ENCODE measurements around the gene TTLL5. TPM values are rescaled to one million over a fixed set of nuclear protein-coding genes. Genes with fewer than 3 reads are reported as not detected.

TTLL5 gene
- total RNA-seq, 1 experiment from 2014 or later = 35.7 TPM

GRCh38 chr14:75939200-75939599 lies 278.2 kb downstream of the TTLL5 start:
- H3K9me3 Mint-ChIP-seq = no peaks in the 10 kb centered on the region
- Histone ChIP-seq H2AK5ac (ENCODE audit: insufficient read length, low read length) (no peak overlapping the region), H3K23ac (ENCODE audit: insufficient read length, low read depth, low read length) (no peak overlapping the region), H3K4ac (ENCODE audit: low read depth, low read length) (no peak overlapping the region), H3K23me2 (ENCODE audit: insufficient read length, low read depth, low read length, poor library complexity, severe bottlenecking) (no peaks in the 10 kb centered on the region), H3K27ac (ENCODE audit: insufficient read length, low read depth, low read length) (no peak overlapping the region), H3K27me3 (ENCODE audit: insufficient read depth, low read length) (no peaks in the 10 kb centered on the region), H2BK20ac (ENCODE audit: low read depth, low read length, poor library complexity, severe bottlenecking) (no peak overlapping the region), H3K56ac (ENCODE audit: insufficient read length, low read depth, low read length) (no peak overlapping the region), H4K8ac (replicated peaks; ENCODE audit: insufficient read length, low read depth, low read length) (no peak overlapping the region), H3K9me3 (ENCODE audit: control insufficient read depth, low read depth, low read length) (no peaks in the 10 kb centered on the region), H3K4me2 (ENCODE audit: insufficient read depth, insufficient read length, low read length) (no peak overlapping the region), H4K91ac (ENCODE audit: insufficient read length, low read depth, low read length) (no peak overlapping the region), H3K79me1 (ENCODE audit: insufficient read depth, low read depth, low read length, poor library complexity, severe bottlenecking) (no peaks in the 10 kb centered on the region), H4K5ac (ENCODE audit: insufficient read length, low read depth, low read length) (no peak overlapping the region), H2BK120ac (ENCODE audit: low read depth, low read length, poor library complexity, severe bottlenecking) (no peak overlapping the region), H2AFZ (ENCODE audit: low read length) (no peak overlapping the region), H2BK5ac (ENCODE audit: insufficient read length, low read length) (no peak overlapping the region), H3K14ac (ENCODE audit: insufficient read depth, low read length) (no peak overlapping the region), H2BK15ac (ENCODE audit: low read depth, low read length) (no peak overlapping the region), H4K20me1 (ENCODE audit: control insufficient read depth, insufficient read depth, insufficient read length) (no peaks in the 10 kb centered on the region), H3K18ac (ENCODE audit: insufficient read length, low read depth, low read length) (no peak overlapping the region), H3K79me2 (ENCODE audit: insufficient read depth, low read length) (no peaks in the 10 kb centered on the region), H3T11ph (ENCODE audit: low read length) (no peak overlapping the region), H2BK12ac (ENCODE audit: insufficient read length, low read depth, low read length) (no peak overlapping the region), H3K9ac (ENCODE audit: extremely low read depth, insufficient read length, low read length) (no peak overlapping the region), H3K4me1 (ENCODE audit: insufficient read depth, low read length) (no peaks in the 10 kb centered on the region)
- H3K4me1 Mint-ChIP-seq = peaks cover 11 to 13% of the 10 kb centered on the region in 2 experiments; a peak in 3 of 4 replicates
- no CpG with 5 or more reads among the region's 1 CpG for WGBS (ENCODE audit: extremely low coverage, insufficient read length, low lambda C conversion rate)
- no peaks in the 10 kb centered on the region for H3K36me3 Mint-ChIP-seq (ENCODE audit: insufficient read depth in 1 of 3, low read depth in 3 of 3)
- no peak overlapping the region for H3K27ac Mint-ChIP-seq
- TF ChIP-seq, protein P1, sequence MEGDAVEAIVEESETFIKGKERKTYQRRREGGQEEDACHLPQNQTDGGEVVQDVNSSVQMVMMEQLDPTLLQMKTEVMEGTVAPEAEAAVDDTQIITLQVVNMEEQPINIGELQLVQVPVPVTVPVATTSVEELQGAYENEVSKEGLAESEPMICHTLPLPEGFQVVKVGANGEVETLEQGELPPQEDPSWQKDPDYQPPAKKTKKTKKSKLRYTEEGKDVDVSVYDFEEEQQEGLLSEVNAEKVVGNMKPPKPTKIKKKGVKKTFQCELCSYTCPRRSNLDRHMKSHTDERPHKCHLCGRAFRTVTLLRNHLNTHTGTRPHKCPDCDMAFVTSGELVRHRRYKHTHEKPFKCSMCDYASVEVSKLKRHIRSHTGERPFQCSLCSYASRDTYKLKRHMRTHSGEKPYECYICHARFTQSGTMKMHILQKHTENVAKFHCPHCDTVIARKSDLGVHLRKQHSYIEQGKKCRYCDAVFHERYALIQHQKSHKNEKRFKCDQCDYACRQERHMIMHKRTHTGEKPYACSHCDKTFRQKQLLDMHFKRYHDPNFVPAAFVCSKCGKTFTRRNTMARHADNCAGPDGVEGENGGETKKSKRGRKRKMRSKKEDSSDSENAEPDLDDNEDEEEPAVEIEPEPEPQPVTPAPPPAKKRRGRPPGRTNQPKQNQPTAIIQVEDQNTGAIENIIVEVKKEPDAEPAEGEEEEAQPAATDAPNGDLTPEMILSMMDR (conservative IDR thresholded peaks at IDR 0.05) = no peak
- no peak overlapping the region for H3K4me3 Mint-ChIP-seq
- H3K27me3 Mint-ChIP-seq (ENCODE audit: low read depth) = no peaks in the 10 kb centered on the region
- no peak for DNase-seq
